ENCODE measurements around the gene ERFL. TPM values are rescaled to one million over a fixed set of nuclear protein-coding genes. Genes with fewer than 3 reads are reported as not detected.

The ERFL gene
- total RNA-seq, 4 donors from 2014 or later: 0.22 TPM; not detected in 3

GRCh38 chr19:41941410-41942202, 13.4 kb upstream of the ERFL start:
- TF ChIP-seq, protein P1, sequence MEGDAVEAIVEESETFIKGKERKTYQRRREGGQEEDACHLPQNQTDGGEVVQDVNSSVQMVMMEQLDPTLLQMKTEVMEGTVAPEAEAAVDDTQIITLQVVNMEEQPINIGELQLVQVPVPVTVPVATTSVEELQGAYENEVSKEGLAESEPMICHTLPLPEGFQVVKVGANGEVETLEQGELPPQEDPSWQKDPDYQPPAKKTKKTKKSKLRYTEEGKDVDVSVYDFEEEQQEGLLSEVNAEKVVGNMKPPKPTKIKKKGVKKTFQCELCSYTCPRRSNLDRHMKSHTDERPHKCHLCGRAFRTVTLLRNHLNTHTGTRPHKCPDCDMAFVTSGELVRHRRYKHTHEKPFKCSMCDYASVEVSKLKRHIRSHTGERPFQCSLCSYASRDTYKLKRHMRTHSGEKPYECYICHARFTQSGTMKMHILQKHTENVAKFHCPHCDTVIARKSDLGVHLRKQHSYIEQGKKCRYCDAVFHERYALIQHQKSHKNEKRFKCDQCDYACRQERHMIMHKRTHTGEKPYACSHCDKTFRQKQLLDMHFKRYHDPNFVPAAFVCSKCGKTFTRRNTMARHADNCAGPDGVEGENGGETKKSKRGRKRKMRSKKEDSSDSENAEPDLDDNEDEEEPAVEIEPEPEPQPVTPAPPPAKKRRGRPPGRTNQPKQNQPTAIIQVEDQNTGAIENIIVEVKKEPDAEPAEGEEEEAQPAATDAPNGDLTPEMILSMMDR (IDR thresholded peaks at IDR 0.05; ENCODE audit: low read depth): no peak

- TF ChIP-seq, protein P1 (IDR thresholded peaks at IDR 0.05; ENCODE audit: low read depth): no peak
Measured at GRCh38 chr19:41940731-41941409, 12.6 kb upstream of the ERFL start.

DNA sequence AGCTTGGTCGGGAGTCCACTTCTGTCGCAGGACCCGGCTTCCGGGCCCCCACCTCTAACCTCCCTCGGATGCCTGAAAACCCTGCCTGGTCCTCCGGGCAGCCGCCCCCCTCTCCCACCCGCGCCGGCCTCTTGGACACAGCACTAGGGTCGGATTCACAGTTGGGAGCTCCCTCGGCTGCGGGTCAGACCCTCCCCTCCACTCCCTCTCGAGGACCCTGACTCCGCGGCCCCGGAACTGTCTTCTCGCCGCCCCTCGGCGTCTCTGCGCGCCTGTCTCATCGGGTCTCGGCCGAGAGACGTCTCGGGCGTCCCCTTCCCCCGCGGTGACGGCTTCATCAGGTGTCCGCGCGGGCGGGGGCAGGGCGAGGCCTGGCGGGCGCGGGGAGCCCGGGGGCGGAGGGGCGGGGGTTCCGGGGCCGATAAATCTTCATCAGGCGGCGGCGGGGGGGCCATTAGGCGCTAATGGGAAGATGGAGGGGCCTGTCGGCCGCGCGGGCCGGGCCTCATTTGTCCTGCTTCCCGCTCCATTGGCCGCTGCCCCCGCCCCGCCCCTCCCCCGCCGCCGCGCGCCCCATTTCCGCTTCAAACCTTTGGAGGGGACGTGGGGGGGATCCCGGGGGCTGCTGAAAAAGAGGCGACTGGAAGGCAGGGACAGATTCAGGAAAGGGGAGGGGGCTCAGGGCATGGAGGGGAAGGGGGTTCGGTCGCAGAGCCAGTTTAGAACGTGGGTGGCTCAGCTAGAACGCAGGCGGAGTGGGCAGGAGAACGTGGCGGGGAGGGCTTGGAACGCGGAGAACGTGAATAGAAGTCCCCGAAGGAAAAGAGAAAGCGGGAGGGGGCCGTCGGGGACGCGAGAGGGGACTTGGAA, 11.8 kb upstream of the ERFL start:
- TF ChIP-seq, protein P1 (IDR thresholded peaks at IDR 0.05; ENCODE audit: low read depth): no peak

DNA sequence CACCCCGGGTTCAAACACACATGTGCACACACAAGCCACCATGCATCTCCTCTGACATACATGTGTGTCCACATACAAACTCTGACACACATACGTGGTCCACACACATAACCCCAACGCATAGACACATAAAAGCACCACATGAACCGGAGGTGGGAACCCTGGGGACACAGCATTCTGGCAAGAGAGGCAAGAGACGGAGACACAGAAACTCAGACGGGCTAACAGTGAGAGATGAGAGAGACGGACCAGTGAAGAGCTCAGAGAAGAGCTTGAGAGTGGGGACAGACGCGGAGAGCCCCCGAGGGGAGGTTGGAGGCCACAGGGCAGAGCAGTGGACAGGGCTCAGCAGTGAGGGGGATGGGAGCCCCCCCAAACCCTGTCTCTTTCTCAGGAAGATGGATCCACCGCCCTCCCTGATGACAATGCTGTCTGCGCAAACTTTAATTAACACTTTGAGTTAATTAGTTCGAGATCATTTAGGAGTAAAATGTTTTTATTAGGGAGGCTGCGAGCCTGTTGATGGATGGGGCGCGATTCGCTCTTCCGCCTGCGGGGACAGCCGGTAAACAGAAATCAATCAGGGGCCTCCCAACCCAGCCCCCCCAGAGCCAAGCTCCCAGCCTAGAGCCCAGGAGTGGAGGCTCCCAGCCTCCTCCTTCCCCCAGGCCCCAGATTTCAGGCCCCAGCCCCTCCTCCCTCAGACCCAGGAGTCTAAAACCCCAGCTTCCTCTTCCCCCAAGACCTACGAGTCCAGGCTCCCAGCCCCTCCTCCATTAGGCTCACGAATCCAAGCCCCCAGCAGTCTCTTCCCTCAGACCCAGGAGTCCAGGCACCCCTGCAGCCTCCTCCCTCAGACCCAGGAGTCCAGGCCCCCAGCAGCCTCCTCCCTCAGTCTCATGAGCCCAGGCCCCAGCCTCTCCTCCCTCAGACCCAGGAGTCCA, 9.5 kb upstream of the ERFL start:
- TF ChIP-seq, protein P1 (IDR thresholded peaks at IDR 0.05; ENCODE audit: low read depth): no peak

- TF ChIP-seq, protein P1 (IDR thresholded peaks at IDR 0.05; ENCODE audit: low read depth): no peak
Measured at GRCh38 chr19:41936961-41937360, 8.7 kb upstream of the ERFL start.

DNA sequence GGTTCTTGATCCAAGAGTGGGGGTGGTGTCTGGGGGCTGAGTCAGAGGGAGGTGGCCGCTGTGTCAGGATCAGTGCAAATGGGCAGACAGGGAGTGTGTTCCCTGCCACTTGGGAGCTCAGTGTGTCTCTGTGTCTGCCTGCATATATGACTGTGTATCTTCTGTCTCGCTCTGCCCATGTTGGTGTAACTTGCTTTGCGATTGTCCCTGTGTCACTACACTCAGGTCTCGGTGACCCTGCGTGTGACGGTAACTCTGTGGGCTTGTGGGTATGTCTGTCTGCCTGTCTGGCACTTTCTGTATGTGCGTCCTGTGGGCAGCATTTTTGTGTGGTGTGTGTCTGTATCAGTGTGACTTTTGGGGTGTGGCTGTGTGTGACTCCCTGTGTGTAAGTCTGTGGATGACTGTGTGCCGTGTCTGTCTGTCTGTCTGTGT, 8.2 kb upstream of the ERFL start:
- TF ChIP-seq, protein P1 (IDR thresholded peaks at IDR 0.05; ENCODE audit: low read depth): no peak

Measured in subcutaneous adipose tissue (tissue), 4 donors.